Activated CD8-positive, alpha-beta T cell treated with anti-CD3 and anti-CD28 coated beads, Interleukin-2, amount 10 ng/mL, durations not matched to agents 7 days and 5 days (primary cell): ENCODE results near the gene AMFR. TPM values are rescaled to one million over a fixed set of nuclear protein-coding genes. Genes with fewer than 3 reads are reported as not detected.
"Not testable (repeated sequence)": the region's sequence is repeated elsewhere in the genome, so short reads cannot be mapped to it uniquely, and the experiment has no call there.

Source experiments
- ATAC-seq: fragments of 150-1000 bp; cut with Tn5 transposase; one replicate; pipeline ENCODE4 v1.10.0; 2021; ENCODE audit warnings: moderate library complexity
- CTCF ChIA-PET: fragments of 350-600 bp; sonication (Branson Sonifier 250); formaldehyde crosslinking; loops from one replicate; lab custom pipeline; 2021; ENCODE audit warnings: antibody characterized with exemption; lab: Charles Lee
- POLR2A ChIA-PET: fragments of 350-600 bp; sonication (Branson Sonifier 250); formaldehyde crosslinking; loops from one replicate; lab custom pipeline; 2021; ENCODE audit warnings: antibody characterized with exemption; lab: Charles Lee
- DNase-seq: peaks from one replicate; pipeline ENCODE4 v3.0.0-alpha.2; 2020
- H3K27ac Mint-ChIP-seq: one replicate; pipeline ENCODE4 v1.8.0; 2021; ENCODE audit warnings: mild to moderate bottlenecking, mixed read lengths
- H3K27me3 Mint-ChIP-seq: one replicate; pipeline ENCODE4 v1.8.0; 2021; ENCODE audit warnings: low read depth, mixed read lengths
- H3K36me3 Mint-ChIP-seq: one replicate; pipeline ENCODE4 v1.8.0; 2021; ENCODE audit warnings: low read depth, mixed read lengths
- H3K4me1 Mint-ChIP-seq: one replicate; pipeline ENCODE4 v1.8.0; 2021; ENCODE audit warnings: low read depth, mixed read lengths
- H3K4me3 Mint-ChIP-seq: one replicate; pipeline ENCODE4 v1.8.0; 2021; ENCODE audit warnings: mild to moderate bottlenecking, mixed read lengths
- H3K9me3 Mint-ChIP-seq: one replicate; pipeline ENCODE4 v1.8.0; 2022; ENCODE audit warnings: mixed read lengths; ENCODE audit not compliant: insufficient read depth
- total RNA-seq, 2 experiments: library from RNA; stranded (reverse); gene quantifications; one replicate each; pipeline ENCODE4 v1.2.3, GENCODE V29; 2021

AMFR gene
- total RNA-seq, 2 experiments from 2014 or later, result 39.0 to 47.5 TPM

DNA sequence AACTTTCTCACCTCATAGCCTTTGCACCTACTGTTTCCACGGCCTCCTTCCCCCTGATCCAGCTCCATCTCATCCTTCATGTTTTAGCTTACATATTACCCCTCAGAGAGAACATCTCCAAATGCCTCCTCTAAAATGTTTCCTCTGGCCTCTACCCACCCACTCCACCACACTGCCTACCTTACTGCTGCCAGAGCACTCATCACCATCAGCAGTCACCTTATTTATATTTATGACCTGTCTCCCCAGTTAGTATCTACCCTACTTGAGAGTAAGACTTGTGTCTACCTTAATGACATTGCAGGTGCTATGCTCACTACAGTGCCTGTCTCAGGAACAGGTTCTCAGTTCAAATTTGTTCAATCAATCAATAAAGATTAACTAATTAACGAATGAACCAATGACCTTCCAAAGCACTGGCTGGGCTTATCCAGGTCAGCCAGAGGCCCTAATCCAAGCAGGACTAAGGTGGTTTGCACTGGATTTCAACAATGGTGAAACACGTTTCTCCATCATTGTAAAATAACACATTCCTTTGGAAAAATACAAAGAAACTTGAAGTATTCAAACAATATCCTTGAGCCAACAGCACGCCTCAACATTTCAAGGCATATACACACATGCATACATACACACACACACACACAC is 41.1 kb downstream of the AMFR start:
- ATAC-seq (no peak), DNase-seq (no peak)
- Mint-ChIP-seq H3K27ac (no peak overlapping the region), H3K4me1 (no peaks in the 10 kb centered on the region), H3K4me3 (no peak overlapping the region), H3K27me3 (no peaks in the 10 kb centered on the region), H3K9me3 (peaks cover 16% of the 10 kb centered on the region), H3K36me3 (peaks cover 67% of the 10 kb centered on the region)
- POLR2A ChIA-PET, result no interaction called here
- CTCF ChIA-PET, result no interaction called here

DNA sequence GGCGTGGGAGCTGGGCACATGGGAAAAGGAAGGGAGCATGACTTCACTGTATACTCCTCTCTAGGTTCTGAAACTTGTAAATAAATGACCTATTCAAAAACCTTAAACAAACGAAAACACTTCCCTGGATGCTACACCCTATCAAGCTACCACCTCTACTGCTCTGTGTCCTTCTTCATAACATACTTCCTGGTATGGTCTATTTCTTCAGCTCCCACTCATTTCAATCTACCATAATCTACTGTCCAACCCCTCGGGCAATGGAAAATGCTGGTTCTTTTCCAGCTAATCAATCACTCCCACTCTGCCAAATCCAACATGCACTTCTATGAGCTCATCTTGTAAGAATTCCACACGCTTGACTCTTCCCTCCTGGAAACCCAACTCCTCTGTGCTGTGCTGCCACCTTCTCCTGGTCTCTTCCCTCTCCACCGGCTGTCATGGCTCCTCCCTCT is 42.4 kb downstream of the AMFR start:
- Mint-ChIP-seq H3K9me3 (peaks cover 16% of the 10 kb centered on the region), H3K4me3 (no peak overlapping the region), H3K27ac (no peak overlapping the region), H3K36me3 (peaks cover 76% of the 10 kb centered on the region), H3K27me3 (no peaks in the 10 kb centered on the region), H3K4me1 (no peaks in the 10 kb centered on the region)
- ATAC-seq (no peak), DNase-seq (no peak)
- ChIA-PET CTCF (interaction anchor here (1.0 kb wide), 1 partner anchor 26 kb away, joined by 3 read pairs; no protein-coding TSS in a partner anchor), POLR2A (interaction anchor here (0.8 kb wide), 1 partner anchor 137 kb away, joined by 3 read pairs; the partner anchor contains the start of gene BBS2)

- ATAC-seq (no peak), DNase-seq (no peak)
- peaks cover 16% of the 10 kb centered on the region for H3K9me3 Mint-ChIP-seq
- no peak overlapping the region for H3K27ac Mint-ChIP-seq
- no peak overlapping the region for H3K4me3 Mint-ChIP-seq
- ChIA-PET CTCF (interaction anchor here (1.0 kb wide), 1 partner anchor 26 kb away, joined by 3 read pairs; no protein-coding TSS in a partner anchor), POLR2A (no interaction called here)
- no peaks in the 10 kb centered on the region for H3K4me1 Mint-ChIP-seq
- peaks cover 77% of the 10 kb centered on the region for H3K36me3 Mint-ChIP-seq
- H3K27me3 Mint-ChIP-seq, result no peaks in the 10 kb centered on the region
Observed at GRCh38 chr16:56382459-56382858, 42.9 kb downstream of the AMFR start.

- CTCF ChIA-PET, DNase-seq, H3K4me3 Mint-ChIP-seq, H3K4me1 Mint-ChIP-seq, ATAC-seq, POLR2A ChIA-PET, H3K27ac Mint-ChIP-seq, H3K27me3 Mint-ChIP-seq: not testable (repeated sequence)
- Mint-ChIP-seq H3K9me3 (peaks cover 16% of the 10 kb centered on the region), H3K36me3 (peaks cover 76% of the 10 kb centered on the region)
Observed at GRCh38 chr16:56380778-56381485, 44.4 kb downstream of the AMFR start.

- H3K27ac Mint-ChIP-seq, ATAC-seq, DNase-seq, H3K27me3 Mint-ChIP-seq, H3K4me3 Mint-ChIP-seq, POLR2A ChIA-PET, H3K4me1 Mint-ChIP-seq: not testable (repeated sequence)
- H3K36me3 Mint-ChIP-seq, result peaks cover 69% of the 10 kb centered on the region
- H3K9me3 Mint-ChIP-seq, result peaks cover 16% of the 10 kb centered on the region
- CTCF ChIA-PET, result interaction anchor here (1.4 kb wide), 1 partner anchor 22 kb away, joined by 4 read pairs; no protein-coding TSS in a partner anchor
Observed at GRCh38 chr16:56379044-56379443, 46.3 kb downstream of the AMFR start.

- DNase-seq, H3K27me3 Mint-ChIP-seq, H3K9me3 Mint-ChIP-seq, POLR2A ChIA-PET, ATAC-seq, CTCF ChIA-PET, H3K27ac Mint-ChIP-seq, H3K4me3 Mint-ChIP-seq: not testable (repeated sequence)
- Mint-ChIP-seq H3K36me3 (peaks cover 43% of the 10 kb centered on the region), H3K4me1 (peaks cover 15% of the 10 kb centered on the region)
Observed at GRCh38 chr16:56375792-56376191, 49.6 kb downstream of the AMFR start.

DNA sequence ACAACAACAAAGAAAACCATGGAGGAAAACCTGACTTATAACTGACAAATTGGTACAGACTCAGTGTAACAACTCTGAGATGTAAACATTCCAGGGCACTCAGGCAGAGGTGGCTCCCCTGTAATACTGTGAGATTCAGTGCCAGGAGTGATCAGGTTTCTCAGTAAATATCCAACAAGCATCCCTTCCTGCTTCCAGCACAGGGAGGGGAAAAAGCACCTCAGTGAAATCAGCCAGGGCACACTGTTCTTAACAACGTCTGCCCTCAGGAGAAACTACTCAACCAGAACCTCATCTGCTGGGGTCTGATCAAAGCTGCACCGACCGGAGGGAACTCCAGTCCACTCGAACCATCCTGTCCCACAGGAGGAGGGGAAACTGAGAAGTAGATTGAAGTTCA is 52.3 kb downstream of the AMFR start:
- no peak for ATAC-seq

DNA sequence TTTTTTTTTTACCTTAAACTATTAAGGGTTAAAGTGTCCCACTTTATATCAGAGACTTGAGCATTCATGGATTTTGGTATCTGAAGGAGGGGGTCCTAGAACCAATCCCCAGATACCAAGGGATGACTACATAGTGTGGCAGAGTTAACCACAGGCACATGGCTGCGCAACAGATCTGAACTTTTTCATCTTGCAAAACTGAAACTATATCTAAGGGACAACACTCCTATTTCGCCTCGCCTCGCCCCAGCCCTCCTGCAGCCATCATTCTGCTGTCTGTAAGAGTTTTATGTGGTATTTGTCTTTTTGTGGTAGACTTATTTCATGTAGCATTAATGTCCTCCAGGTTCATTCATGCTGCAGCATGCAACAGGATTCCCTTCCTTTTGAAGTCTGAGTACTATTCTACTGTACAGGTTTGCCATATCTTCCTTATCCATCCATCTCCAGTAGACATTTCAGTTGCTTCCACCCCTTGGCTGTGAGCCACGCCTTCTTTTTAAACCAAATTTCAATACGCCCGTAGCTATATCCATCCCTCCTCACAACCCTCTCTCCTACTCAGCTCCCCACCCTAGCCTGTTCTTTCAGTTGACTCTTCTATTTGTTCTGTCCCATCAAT is 53.2 kb downstream of the AMFR start:
- POLR2A ChIA-PET, result no interaction called here
- peak overlapping the region; percentile 73 for H3K27ac Mint-ChIP-seq
- CTCF ChIA-PET, result no interaction called here
- H3K27me3 Mint-ChIP-seq, result no peaks in the 10 kb centered on the region
- ATAC-seq (peak; percentile 82), DNase-seq (peak; percentile 46)
- H3K9me3 Mint-ChIP-seq, result no peaks in the 10 kb centered on the region
- peak overlapping the region; percentile 34 for H3K4me3 Mint-ChIP-seq
- peaks cover 22% of the 10 kb centered on the region for H3K36me3 Mint-ChIP-seq
- peaks cover 15% of the 10 kb centered on the region for H3K4me1 Mint-ChIP-seq

More for the DNA sequence above, 52.3 kb downstream of the AMFR start:
- Mint-ChIP-seq H3K9me3 (no peaks in the 10 kb centered on the region), H3K27me3 (no peaks in the 10 kb centered on the region), H3K36me3 (peaks cover 24% of the 10 kb centered on the region), H3K4me3 (no peak overlapping the region), H3K27ac (no peak overlapping the region), H3K4me1 (peaks cover 15% of the 10 kb centered on the region)
- DNase-seq, result no peak
- POLR2A ChIA-PET, result no interaction called here
- CTCF ChIA-PET, result no interaction called here

DNA sequence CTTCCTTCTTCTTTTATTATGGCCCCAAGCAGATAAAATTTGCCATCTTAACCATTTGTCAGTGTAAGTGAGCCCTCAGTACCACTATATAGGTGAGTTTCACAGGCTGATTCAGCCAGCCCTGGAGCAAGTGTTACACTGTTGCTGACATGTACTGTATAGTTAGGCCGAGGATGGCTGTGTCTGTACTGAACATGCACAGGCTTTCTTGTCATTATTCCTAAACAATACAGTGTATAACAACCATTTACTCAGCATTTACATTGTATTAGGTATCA is 53.7 kb downstream of the AMFR start:
- DNase-seq, result no peak
- Mint-ChIP-seq H3K27ac (no peak overlapping the region), H3K4me3 (no peak overlapping the region), H3K9me3 (no peaks in the 10 kb centered on the region), H3K36me3 (peaks cover 23% of the 10 kb centered on the region), H3K4me1 (peaks cover 15% of the 10 kb centered on the region), H3K27me3 (no peaks in the 10 kb centered on the region)
- ATAC-seq, result no peak
- POLR2A ChIA-PET, result no interaction called here
- CTCF ChIA-PET, result interaction anchor here (1.2 kb wide), 1 partner anchor 15 kb away, joined by 9 read pairs; no protein-coding TSS in a partner anchor

GRCh38 chr16:56370875-56371659 is 54.3 kb downstream of the AMFR start:
- POLR2A ChIA-PET, result no interaction called here
- Mint-ChIP-seq H3K27ac (no peak overlapping the region), H3K9me3 (no peaks in the 10 kb centered on the region), H3K36me3 (peaks cover 23% of the 10 kb centered on the region), H3K4me3 (no peak overlapping the region), H3K27me3 (no peaks in the 10 kb centered on the region), H3K4me1 (peaks cover 15% of the 10 kb centered on the region)
- CTCF ChIA-PET, result interaction anchor here (1.2 kb wide), 1 partner anchor 15 kb away, joined by 9 read pairs; no protein-coding TSS in a partner anchor
- DNase-seq, result no peak
- ATAC-seq, result no peak

- DNase-seq (no peak), ATAC-seq (no peak)
- peaks cover 15% of the 10 kb centered on the region for H3K4me1 Mint-ChIP-seq
- no peaks in the 10 kb centered on the region for H3K27me3 Mint-ChIP-seq
- CTCF ChIA-PET, result interaction anchor here (1.2 to 1.7 kb wide), 2 partner anchors 11 to 14 kb away, joined by 3 to 9 read pairs; no protein-coding TSS in a partner anchor
- POLR2A ChIA-PET, result interaction anchor here (0.7 kb wide), 1 partner anchor 109 kb away, joined by 3 read pairs; no protein-coding TSS in a partner anchor
- H3K27ac Mint-ChIP-seq, result no peak overlapping the region
- peaks cover 23% of the 10 kb centered on the region for H3K36me3 Mint-ChIP-seq
- no peak overlapping the region for H3K4me3 Mint-ChIP-seq
- no peaks in the 10 kb centered on the region for H3K9me3 Mint-ChIP-seq
Observed at GRCh38 chr16:56370185-56370874, 55.0 kb downstream of the AMFR start.
